ENCODE results near the gene COPS6.

- TF ChIP-seq, protein P1, sequence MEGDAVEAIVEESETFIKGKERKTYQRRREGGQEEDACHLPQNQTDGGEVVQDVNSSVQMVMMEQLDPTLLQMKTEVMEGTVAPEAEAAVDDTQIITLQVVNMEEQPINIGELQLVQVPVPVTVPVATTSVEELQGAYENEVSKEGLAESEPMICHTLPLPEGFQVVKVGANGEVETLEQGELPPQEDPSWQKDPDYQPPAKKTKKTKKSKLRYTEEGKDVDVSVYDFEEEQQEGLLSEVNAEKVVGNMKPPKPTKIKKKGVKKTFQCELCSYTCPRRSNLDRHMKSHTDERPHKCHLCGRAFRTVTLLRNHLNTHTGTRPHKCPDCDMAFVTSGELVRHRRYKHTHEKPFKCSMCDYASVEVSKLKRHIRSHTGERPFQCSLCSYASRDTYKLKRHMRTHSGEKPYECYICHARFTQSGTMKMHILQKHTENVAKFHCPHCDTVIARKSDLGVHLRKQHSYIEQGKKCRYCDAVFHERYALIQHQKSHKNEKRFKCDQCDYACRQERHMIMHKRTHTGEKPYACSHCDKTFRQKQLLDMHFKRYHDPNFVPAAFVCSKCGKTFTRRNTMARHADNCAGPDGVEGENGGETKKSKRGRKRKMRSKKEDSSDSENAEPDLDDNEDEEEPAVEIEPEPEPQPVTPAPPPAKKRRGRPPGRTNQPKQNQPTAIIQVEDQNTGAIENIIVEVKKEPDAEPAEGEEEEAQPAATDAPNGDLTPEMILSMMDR (IDR thresholded peaks at IDR 0.05; ENCODE audit: low read length), result no peak
- TF ChIP-seq EZH2 (optimal IDR thresholded peaks at IDR 0.05; ENCODE audit: low read depth, low read length), result no peak
- TF ChIP-seq EZH2phosphoT487 (IDR thresholded peaks at IDR 0.05; ENCODE audit: low read length), result no peak
Measured at GRCh38 chr7:100063376-100063775, 25.4 kb upstream of the COPS6 start.

Data from MM.1S (cell line).